NB4 (cell line): ENCODE data around the gene SPECC1L.

Experiments
- CTCF ChIP-seq: IDR thresholded peaks from one replicate; pipeline ENCODE4 v1.5.1; 2012; ENCODE audit warnings: low read depth, low read length
- MYC ChIP-seq: IDR thresholded peaks from 2 replicates; pipeline ENCODE4 v1.6.1; 2011; ENCODE audit warnings: low read depth, low read length
- POLR2A ChIP-seq: IDR thresholded peaks from 2 replicates; pipeline ENCODE4 v1.6.1; 2011; ENCODE audit warnings: mild to moderate bottlenecking; ENCODE audit not compliant: insufficient read length; ENCODE audit errors: extremely low read depth

- TF ChIP-seq CTCF = no peak
- TF ChIP-seq POLR2A = no peak
- no peak for TF ChIP-seq MYC
Observed at GRCh38 chr22:24400034-24400725, 129.5 kb downstream of the SPECC1L start.
